ENCODE results near the gene PARG.
"Not testable (repeated sequence)": the region's sequence is repeated elsewhere in the genome, so short reads cannot be mapped to it uniquely, and the experiment has no call there.

DNA sequence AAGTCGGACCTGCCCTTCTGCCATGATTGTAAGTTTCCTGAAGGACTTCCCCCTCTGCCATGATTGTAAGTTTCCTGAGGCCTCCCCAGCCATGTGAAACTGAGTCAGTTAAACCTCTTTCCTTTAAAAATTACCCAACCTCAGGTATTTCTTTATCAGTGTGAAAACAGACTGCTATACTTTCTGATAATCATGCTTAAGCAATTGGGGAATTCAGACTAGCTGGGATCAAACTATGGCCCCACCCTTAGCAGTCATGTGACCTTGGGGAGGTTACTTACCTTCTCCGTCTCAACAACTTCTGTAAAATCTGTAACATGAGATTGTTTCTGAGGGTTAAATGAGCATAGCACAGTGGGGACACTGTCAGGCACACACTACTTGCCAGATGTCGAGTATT is 45.4 kb upstream of the PARG start:
- not testable (repeated sequence) for TF ChIP-seq EP300 (IDR thresholded peaks at IDR 0.05)
- TF ChIP-seq, protein P1, sequence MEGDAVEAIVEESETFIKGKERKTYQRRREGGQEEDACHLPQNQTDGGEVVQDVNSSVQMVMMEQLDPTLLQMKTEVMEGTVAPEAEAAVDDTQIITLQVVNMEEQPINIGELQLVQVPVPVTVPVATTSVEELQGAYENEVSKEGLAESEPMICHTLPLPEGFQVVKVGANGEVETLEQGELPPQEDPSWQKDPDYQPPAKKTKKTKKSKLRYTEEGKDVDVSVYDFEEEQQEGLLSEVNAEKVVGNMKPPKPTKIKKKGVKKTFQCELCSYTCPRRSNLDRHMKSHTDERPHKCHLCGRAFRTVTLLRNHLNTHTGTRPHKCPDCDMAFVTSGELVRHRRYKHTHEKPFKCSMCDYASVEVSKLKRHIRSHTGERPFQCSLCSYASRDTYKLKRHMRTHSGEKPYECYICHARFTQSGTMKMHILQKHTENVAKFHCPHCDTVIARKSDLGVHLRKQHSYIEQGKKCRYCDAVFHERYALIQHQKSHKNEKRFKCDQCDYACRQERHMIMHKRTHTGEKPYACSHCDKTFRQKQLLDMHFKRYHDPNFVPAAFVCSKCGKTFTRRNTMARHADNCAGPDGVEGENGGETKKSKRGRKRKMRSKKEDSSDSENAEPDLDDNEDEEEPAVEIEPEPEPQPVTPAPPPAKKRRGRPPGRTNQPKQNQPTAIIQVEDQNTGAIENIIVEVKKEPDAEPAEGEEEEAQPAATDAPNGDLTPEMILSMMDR (IDR thresholded peaks at IDR 0.05), result not testable (repeated sequence)

Measured in tibial nerve (tissue), 4 donors.